OCI-M2 (cell line): ENCODE results near the gene OSER1.

ENCODE experiments used
- DNase-seq: peaks from one replicate; lab custom pipeline; 2025; ENCODE audit not compliant: unreplicated experiment; lab: John Stamatoyannopoulos, UW

Gene OSER1

GRCh38 chr20:44228465-44229258 is 18.1 kb upstream of the OSER1 start:
- DNase-seq = no peak

DNA sequence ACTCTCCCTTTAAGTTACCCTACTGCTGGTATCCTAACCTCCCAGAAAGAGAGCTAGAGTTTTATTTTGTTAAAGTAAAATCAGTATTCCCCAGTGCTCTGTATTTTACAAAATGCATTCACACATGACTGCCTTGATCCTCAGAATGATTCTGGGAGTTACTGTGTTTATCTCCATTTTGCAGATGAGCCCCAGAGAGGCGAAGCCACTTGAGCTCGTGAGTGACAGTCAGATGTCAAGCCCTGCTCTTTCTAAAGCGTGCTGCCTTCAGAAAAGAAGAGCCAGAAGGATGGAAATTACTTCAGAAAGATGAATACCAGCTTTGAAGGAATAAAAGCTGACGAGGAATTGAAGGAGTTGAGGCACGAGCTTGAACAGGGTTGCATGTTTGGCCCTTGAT is 14.1 kb upstream of the OSER1 start:
- DNase-seq = no peak

DNA sequence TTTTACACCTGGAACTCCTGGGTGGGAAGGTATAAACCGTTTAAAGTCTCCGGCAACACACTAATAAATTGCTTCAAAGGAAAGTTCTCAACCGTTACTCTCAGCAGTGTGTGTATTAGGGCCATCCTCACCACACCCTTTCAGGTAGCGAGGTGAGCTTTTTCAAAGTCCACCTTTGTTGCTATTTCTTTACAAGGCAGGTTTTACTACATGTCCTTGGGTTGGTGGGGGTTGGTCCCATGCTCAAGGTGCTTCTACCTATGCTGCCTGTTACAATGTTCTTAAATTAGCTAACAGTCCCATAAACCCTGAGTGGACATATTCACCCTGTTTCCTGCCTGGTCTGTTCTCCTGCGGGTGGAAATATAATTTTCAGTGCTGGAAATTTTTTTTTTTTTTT is 13.2 kb upstream of the OSER1 start:
- DNase-seq = no peak

GRCh38 chr20:44222633-44223368 is 12.2 kb upstream of the OSER1 start:
- DNase-seq = no peak

DNA sequence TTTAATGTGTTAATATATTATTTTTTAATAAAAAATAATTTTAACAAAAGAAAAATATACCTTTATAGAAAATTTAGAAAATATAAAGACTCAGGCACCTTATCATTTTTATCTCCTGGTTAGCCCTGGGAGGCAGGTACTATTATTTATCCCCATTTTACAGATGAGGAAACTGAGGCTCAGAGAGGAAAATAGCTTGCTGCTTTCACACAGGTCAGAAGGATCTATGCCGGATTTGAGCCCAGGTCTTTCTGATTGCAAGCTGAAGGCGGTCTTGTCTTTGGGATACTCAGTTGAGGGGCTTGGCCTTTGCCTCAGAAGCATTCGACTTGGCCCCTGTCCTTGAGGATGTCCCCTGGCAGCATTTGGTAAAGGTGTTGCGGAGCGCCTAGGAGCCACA is 11.5 kb upstream of the OSER1 start:
- no peak for DNase-seq

GRCh38 chr20:44221368-44221954 is 10.9 kb upstream of the OSER1 start:
- DNase-seq = no peak

DNA sequence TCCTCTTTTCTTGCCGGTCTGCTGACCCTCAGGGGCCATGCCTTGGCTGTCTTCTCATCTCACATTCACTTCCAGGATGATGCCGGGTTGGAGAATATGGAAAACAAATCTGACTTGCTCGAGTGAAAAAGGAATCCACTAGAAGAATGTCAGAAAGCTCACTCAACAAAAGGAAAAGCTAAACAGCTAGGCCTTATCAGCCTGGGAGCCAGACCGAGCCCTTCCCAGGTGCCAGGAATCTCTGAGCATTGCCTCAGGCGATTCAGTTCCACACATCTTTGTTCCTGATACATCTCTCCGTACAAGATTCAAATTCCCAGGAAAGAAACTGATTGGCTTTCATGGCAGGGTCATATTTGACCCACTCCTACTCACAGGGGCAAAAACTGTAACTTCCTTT is 9.2 kb upstream of the OSER1 start:
- DNase-seq = no peak

GRCh38 chr20:44219170-44219730 is 8.7 kb upstream of the OSER1 start:
- DNase-seq = no peak

DNA sequence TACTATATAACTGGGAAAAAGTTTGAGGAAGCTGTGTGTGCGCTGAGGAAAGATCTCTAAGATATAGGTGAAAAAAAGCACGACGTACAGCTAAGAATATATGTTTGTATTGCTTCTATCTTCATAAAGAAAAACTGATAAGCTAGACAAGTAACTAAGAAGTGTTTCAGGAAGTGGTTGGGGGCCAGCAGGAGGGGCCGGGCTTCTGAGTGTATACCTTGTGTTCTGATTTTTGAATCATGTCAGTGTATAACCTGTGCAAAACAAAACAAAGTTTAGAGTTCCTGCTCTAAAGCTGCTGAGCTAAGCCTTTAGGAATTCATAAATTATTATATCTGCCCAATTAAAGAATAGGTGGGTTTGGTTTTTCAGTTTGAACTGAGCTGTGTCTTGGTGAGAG is 7.9 kb upstream of the OSER1 start:
- DNase-seq = no peak

GRCh38 chr20:44217342-44218092 is 6.9 kb upstream of the OSER1 start:
- no peak for DNase-seq

DNA sequence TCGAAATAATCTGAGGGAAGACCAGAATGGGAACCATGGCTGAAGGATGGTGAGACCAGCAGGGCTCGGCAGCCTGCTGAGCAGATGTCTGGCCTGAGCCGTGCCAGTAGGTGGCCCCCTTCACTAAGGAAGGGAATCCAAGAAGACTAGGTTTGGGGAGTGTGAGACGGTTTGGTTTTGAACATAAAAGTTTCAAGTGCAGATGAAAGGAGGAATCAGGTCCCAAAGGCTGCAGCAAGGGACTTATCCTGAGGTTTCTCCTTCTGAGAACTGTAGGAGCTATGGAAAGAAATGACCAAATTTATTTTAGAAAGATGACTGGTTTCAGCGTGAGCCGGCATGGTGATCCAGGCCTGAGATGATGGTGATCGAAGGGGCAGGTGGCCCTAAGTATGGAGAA is 4.6 kb upstream of the OSER1 start:
- DNase-seq = no peak

- no peak for DNase-seq
Observed at GRCh38 chr20:44212792-44213191, 2.2 kb upstream of the OSER1 start.

DNA sequence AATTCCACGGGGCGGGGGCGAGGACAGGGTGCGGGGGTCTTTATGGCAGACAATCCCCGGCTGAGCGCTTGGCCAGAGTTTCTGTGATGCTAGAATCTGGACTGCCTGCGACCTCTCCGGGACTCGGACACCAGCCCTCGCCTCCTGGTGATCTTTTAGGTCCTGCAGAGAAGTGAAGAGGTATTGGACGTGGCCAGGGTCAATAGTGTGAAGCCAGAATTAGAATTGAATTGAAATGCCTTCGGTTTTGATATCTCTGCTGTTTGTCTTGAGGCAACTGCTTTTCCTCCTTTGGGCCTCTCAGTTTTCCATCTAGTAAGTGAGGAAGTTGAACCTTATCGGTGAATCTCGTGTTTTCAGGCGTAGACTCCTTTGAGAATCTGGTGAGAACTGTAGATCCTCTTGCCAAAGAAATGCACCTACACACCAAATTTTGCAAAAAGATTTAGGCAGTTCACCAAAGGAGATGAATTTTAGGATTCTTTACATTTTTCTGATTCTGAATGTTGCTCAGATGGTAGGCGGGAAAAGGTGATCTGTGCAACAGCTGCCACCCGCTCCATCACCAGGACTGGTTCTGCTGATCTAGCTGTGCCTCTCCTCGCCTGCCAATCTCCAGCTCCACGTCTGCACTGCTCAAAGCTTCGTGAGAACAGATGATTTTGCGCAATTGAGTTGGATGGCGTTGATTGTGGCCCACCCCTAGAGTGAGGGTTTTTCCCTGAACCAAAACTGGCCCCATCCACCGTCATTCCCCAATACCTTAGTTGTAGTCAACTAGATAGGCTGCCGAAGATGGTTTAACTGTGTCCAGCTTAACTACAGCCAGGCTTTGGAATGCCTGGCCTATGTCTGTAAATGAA is 837 bp upstream of the OSER1 start:
- no peak for DNase-seq

DNA sequence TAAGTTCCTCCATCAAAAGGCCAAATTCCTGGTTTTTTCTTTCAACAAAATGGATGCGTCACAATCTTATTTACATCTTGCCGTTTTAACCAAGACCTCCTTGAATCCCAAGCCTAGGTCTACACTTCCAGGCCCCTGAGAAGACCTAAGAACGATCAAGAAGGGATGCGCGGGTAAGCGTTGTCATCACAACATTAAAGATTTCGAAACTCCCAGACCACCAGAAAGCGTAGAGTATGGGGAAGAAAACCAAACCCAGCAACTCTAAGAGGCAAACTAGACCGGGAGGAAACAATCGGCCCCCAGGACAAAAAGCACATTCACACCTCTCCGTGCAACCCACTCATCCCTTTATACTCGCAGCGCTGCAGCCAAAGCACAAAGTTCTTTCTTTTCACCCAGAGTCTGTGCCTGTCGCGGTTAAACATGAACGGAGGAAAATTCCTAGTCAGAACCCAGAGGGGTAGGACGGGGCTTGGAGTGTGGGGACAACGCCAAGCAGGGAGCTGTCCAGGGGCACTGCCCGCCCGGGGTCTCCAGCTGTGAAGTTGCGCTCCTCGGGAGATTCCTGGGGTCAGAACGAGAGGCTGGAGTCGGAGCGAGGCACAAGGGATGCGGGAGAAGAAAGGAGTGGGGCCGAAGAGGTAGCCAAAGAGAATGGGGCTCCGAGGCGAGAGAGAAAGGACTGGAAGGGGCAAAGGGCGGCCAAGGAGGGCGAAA is 725 bp downstream of the OSER1 start:
- DNase-seq = no peak

GRCh38 chr20:44208770-44209169 is 1.8 kb downstream of the OSER1 start:
- DNase-seq = no peak

DNA sequence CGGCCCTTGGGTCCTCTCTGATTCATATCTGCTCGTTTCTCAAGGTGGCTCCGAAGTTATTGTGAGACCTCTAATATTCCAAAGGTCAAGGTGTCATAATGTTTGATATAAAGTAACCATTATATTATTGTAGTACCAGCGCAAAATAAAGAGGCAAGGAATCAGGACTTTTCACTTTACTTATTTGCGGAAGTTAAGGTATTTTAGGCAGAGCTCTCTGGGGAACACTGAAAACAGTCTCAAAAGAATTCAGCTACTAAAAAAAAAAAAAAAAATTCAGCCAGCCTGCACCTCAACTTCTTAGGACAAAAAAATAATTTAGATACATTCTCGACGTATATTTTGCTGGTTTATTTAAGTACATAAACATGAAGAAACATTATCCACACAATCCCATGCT is 2.4 kb downstream of the OSER1 start:
- no peak for DNase-seq

DNA sequence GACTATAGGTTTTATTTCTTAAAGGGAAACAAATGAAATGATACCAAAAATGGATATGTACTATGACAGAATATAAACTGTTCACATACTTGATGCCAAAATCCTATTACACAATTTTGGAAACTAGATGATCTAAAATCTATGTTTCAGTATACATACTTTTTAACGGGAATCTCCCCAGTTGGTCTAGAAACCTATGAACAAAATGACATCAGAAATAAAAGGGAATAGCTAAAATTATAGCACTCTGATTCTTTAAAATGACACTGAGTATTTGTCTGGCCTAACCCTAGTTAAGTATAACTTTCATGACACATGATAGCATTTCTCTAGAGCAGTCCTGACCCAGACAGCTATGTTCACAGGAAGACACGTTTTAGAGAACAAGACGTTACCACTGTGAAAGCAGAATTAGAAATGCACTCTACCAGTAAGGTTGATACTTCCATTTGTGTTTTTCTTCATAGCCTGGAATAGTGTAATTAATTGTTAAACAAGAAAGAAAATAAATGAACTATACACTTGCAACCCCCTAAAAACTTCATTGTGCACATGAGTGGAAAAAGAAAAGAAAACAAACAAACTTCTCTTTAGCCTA is 3.3 kb downstream of the OSER1 start:
- no peak for DNase-seq

- no peak for DNase-seq
Observed at GRCh38 chr20:44206132-44206531, 4.4 kb downstream of the OSER1 start.

GRCh38 chr20:44204832-44205215 is 5.7 kb downstream of the OSER1 start:
- DNase-seq = no peak
